Measurements from ENCODE around the gene GABRD.

The GABRD gene

GRCh38 chr1:2004856-2005255 lies 14.3 kb upstream of the GABRD start:
- TF ChIP-seq, protein P1, sequence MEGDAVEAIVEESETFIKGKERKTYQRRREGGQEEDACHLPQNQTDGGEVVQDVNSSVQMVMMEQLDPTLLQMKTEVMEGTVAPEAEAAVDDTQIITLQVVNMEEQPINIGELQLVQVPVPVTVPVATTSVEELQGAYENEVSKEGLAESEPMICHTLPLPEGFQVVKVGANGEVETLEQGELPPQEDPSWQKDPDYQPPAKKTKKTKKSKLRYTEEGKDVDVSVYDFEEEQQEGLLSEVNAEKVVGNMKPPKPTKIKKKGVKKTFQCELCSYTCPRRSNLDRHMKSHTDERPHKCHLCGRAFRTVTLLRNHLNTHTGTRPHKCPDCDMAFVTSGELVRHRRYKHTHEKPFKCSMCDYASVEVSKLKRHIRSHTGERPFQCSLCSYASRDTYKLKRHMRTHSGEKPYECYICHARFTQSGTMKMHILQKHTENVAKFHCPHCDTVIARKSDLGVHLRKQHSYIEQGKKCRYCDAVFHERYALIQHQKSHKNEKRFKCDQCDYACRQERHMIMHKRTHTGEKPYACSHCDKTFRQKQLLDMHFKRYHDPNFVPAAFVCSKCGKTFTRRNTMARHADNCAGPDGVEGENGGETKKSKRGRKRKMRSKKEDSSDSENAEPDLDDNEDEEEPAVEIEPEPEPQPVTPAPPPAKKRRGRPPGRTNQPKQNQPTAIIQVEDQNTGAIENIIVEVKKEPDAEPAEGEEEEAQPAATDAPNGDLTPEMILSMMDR (conservative IDR thresholded peaks at IDR 0.05; ENCODE audit: low read length) = no peak
- H3K4me3 ChIP-seq (ENCODE audit: low read length) = no peak overlapping the region
- no peak for DNase-seq (ENCODE audit: low read depth)

- no peak overlapping the region for H3K4me3 ChIP-seq (ENCODE audit: low read length)
- TF ChIP-seq, protein P1 (conservative IDR thresholded peaks at IDR 0.05; ENCODE audit: low read length) = no peak
- no peak for DNase-seq (ENCODE audit: low read depth)
Measured at GRCh38 chr1:2009101-2010053, 9.8 kb upstream of the GABRD start.

DNA sequence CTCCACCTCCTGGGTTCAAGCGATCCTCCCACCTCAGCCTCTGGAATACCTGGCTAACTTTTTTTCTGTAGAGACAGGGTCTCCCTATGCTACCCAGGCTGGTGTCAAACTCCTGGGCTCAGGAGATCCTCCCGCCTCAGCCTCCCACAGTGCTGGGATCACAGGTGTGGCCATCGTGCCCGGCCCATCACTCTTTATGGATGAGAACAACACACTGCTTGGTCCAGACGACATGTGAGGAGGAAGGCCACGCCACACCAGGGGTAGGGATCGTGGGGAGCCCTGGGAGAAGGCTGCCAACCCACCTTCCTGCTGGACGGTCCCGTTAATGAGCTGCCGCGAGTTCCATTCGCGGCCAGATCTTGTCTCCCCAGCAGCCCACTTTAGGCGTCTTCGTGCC lies 5.0 kb upstream of the GABRD start:
- H3K4me3 ChIP-seq (ENCODE audit: low read length) = no peak overlapping the region
- DNase-seq (ENCODE audit: low read depth) = no peak
- TF ChIP-seq, protein P1 (conservative IDR thresholded peaks at IDR 0.05; ENCODE audit: low read length) = no peak

DNA sequence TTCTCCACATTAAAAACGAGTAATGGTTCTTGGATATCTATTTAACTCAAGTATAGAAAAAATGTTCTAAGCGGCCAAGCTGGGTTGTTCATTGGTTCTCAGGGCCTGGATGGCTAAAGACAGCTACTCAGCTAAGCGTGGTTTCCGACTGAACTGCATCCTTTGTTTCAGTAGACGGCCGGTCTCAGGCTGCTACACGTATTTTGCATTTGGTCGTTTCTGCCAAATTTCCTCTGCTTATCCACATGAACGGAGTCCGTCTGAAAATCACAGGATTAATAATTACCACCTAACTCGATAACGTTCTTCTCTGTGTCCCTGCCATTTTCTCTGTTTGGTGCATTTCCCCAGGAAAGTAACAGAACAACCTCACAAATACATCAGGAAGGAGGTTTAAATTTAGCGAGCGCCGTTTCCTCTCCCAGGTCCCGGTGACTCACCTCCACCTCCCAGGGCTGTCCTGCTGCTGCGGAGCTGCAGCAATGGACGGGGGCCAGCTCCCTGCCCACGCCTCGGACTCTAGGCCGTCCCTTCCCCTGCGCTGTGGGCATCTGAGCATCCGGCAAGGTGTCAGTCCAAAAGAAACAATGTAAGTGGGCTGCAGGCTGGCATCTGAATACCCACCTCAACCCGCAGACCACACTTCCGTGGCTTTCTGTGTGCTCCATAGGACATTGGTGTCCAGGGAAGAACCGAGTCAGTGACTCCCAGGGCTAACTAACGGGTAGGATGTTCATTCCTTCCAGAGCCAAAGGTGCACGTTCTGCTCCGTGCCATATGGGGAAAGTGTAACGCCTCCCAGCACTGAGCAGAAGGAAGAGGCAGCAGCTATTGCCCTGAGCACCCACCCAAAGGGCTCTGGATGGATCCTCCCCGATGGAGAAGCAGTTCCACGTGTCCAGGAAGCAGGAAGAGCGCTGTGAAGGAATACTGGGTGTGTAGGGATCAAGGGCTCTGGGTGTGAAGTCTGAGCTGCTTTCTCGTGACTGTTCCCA lies 4.1 kb upstream of the GABRD start:
- TF ChIP-seq, protein P1 (conservative IDR thresholded peaks at IDR 0.05; ENCODE audit: low read length) = no peak
- no peak overlapping the region for H3K4me3 ChIP-seq (ENCODE audit: low read length)
- no peak for DNase-seq (ENCODE audit: low read depth)

DNA sequence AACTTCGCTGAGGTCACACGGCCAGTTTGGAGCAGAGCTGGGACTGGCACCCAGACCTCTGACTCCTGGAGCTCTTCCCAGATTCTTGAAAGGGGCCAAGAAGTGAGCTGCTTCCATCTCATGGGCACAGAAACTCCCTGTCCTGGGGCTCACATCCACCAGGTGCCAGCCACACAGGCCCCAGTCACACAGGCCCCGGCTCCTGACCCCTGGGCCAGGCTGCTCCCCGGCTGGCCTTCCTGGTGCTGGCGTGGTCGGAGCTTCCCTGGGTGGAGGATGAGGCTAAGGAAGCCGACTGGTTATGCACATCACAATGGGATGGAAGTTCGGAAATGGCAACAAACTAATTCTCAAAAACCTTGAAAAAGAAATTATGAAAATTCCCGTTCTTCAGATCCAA lies 3.0 kb upstream of the GABRD start:
- TF ChIP-seq, protein P1 (conservative IDR thresholded peaks at IDR 0.05; ENCODE audit: low read length) = no peak
- no peak for DNase-seq (ENCODE audit: low read depth)
- no peak overlapping the region for H3K4me3 ChIP-seq (ENCODE audit: low read length)

- H3K4me3 ChIP-seq (ENCODE audit: low read length) = no peak overlapping the region
- DNase-seq (ENCODE audit: low read depth) = no peak
- TF ChIP-seq, protein P1 (conservative IDR thresholded peaks at IDR 0.05; ENCODE audit: low read length) = no peak
Measured at GRCh38 chr1:2018217-2019171, 651 bp upstream of the GABRD start.
